Neural progenitor cell (in vitro differentiated cells): Measurements from ENCODE around the gene HLF. TPM values are rescaled to one million over a fixed set of nuclear protein-coding genes. Genes with fewer than 3 reads are reported as not detected.

ENCODE experiments used
- DNase-seq: peaks from one replicate; pipeline ENCODE4 v3.0.0-alpha.2; 2016; ENCODE audit warnings: low spot score
- H2AFZ ChIP-seq: fragments of 200-600 bp; sonication (generic); replicated peaks from 2 replicates; pipeline ENCODE4 v1.6.1; 2016; ENCODE audit warnings: antibody characterized with exemption
- H3F3A ChIP-seq: fragments of 200-600 bp; sonication (generic); 2 replicates; pipeline ENCODE4 v1.6.1; 2016; ENCODE audit warnings: antibody characterized with exemption, low read depth
- H3K27ac ChIP-seq: fragments of 200-600 bp; sonication (generic); 2 replicates; pipeline ENCODE4 v1.5.1; 2016; ENCODE audit warnings: mild to moderate bottlenecking
- H3K27me3 ChIP-seq: fragments of 200-600 bp; sonication (generic); 2 replicates; pipeline ENCODE4 v1.6.1; 2016; ENCODE audit warnings: mild to moderate bottlenecking, moderate library complexity
- H3K36me3 ChIP-seq: fragments of 200-600 bp; sonication (generic); 2 replicates; pipeline ENCODE4 v1.5.1; 2016
- H3K4me1 ChIP-seq: fragments of 200-600 bp; sonication (generic); 2 replicates; pipeline ENCODE4 v1.6.1; 2016; ENCODE audit warnings: mixed run types
- H3K4me2 ChIP-seq: fragments of 200-600 bp; sonication (generic); 2 replicates; pipeline ENCODE4 v1.6.1; 2016
- H3K4me3 ChIP-seq: fragments of 200-600 bp; sonication (generic); 2 replicates; pipeline ENCODE4 v1.5.1; 2016
- H3K79me2 ChIP-seq: fragments of 200-600 bp; sonication (generic); 2 replicates; pipeline ENCODE4 v1.6.1; 2016; ENCODE audit warnings: low read depth
- H3K9ac ChIP-seq: fragments of 200-600 bp; sonication (generic); 2 replicates; pipeline ENCODE4 v1.6.1; 2016
- H3K9me3 ChIP-seq: fragments of 200-600 bp; sonication (generic); 2 replicates; pipeline ENCODE4 v1.5.1; 2016; ENCODE audit warnings: low read depth
- H4K20me1 ChIP-seq: fragments of 200-600 bp; sonication (generic); 2 replicates; pipeline ENCODE4 v1.6.1; 2016; ENCODE audit warnings: low read depth
- H3K27ac Mint-ChIP-seq: 3 replicates; pipeline ENCODE4 v1.8.0; 2021; ENCODE audit warnings: mixed read lengths
- H3K27me3 Mint-ChIP-seq: 2 replicates; pipeline ENCODE4 v1.8.0; 2022; ENCODE audit warnings: low read depth, mild to moderate bottlenecking, inconsistent platforms, moderate library complexity, mixed read lengths; ENCODE audit not compliant: insufficient read depth
- H3K36me3 Mint-ChIP-seq: 3 replicates; pipeline ENCODE4 v1.8.0; 2021; ENCODE audit warnings: mixed read lengths
- H3K4me1 Mint-ChIP-seq: 3 replicates; pipeline ENCODE4 v1.8.0; 2021; ENCODE audit warnings: mixed read lengths
- H3K4me3 Mint-ChIP-seq: 3 replicates; pipeline ENCODE4 v1.8.0; 2021; ENCODE audit warnings: mild to moderate bottlenecking, moderate library complexity, mixed read lengths
- H3K9me3 Mint-ChIP-seq: 3 replicates; pipeline ENCODE4 v1.8.0; 2020; ENCODE audit warnings: mixed read lengths
- CTCF ChIP-seq: fragments of 200-600 bp; sonication (generic); IDR thresholded peaks from 2 replicates; pipeline ENCODE4 v1.5.1; 2017; ENCODE audit warnings: antibody characterized with exemption, mild to moderate bottlenecking
- EZH2 ChIP-seq: fragments of 200-600 bp; sonication (generic); IDR thresholded peaks from 2 replicates; pipeline ENCODE4 v1.6.1; 2017; ENCODE audit warnings: antibody characterized with exemption, mild to moderate bottlenecking, moderate library complexity
- EZH2phosphoT487 ChIP-seq: fragments of 200-600 bp; sonication (generic); IDR thresholded peaks from 2 replicates; pipeline ENCODE4 v1.6.1; 2017; ENCODE audit warnings: antibody characterized with exemption
- total RNA-seq: library from RNA; depleted of rRNA; stranded (reverse); fragments of >200 nt; gene quantifications from 2 replicates; pipeline ENCODE4 v1.2.3, GENCODE V29; 2015; ENCODE audit warnings: low replicate concordance

The HLF gene
- total RNA-seq, 1 donor from 2014 or later = 0.11 TPM

DNA sequence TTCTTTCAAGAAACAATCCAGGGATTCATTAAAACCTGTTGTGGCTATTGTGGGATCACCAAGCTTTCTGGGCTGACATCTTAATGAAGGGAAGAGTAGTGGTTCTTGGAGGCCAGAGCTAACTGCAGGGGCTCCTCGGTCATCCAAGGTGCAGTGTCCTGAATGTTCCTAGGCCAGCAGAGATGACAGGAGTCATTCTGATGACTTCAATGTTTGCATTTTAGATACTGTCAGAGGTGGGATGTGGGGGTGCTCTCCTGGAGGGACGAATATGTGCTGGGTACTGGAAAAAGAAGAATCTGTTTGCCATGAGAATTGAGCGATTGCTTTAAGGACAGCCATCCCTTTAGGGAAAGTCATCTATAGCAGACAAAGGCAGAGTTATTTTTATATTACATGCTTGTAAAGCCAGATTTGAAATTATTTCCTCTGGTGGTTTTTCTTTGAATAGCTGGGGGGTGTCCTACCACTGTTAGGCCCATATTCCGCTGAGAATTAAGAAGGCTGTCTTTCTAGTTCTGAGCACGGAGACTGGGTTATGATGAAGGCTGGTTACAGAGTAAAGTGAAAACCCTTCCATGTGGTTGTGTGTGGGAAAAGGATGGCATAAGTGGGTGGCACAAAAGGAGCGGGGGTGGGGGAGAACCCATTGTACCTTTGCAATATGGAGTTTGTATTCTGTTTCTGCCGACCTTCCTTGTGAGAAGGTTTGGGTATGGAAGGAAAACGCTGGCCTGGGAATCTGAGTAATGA, 7.4 kb downstream of the HLF start:
- Mint-ChIP-seq H3K36me3 (no peaks in the 10 kb centered on the region), H3K9me3 (no peaks in the 10 kb centered on the region), H3K4me3 (no peak overlapping the region), H3K4me1 (no peaks in the 10 kb centered on the region), H3K27me3 (peaks cover 9% of the 10 kb centered on the region), H3K27ac (no peak overlapping the region)
- no peaks in the 10 kb centered on the region for H3K4me1 ChIP-seq
- no peaks in the 10 kb centered on the region for H4K20me1 ChIP-seq
- H3K79me2 ChIP-seq = no peaks in the 10 kb centered on the region
- no peak for DNase-seq
- no peak overlapping the region for H2AFZ ChIP-seq
- no peak for TF ChIP-seq CTCF
- TF ChIP-seq EZH2 = no peak
- no peak for TF ChIP-seq EZH2phosphoT487
- no peak overlapping the region for H3K9ac ChIP-seq
- no peaks in the 10 kb centered on the region for H3K36me3 ChIP-seq
- no peak overlapping the region for H3K4me2 ChIP-seq
- H3K9me3 ChIP-seq = no peaks in the 10 kb centered on the region
- H3K27me3 ChIP-seq = peaks cover 29% of the 10 kb centered on the region
- H3K4me3 ChIP-seq = no peak overlapping the region
- no peaks in the 10 kb centered on the region for H3F3A ChIP-seq
- H3K27ac ChIP-seq = no peak overlapping the region

DNA sequence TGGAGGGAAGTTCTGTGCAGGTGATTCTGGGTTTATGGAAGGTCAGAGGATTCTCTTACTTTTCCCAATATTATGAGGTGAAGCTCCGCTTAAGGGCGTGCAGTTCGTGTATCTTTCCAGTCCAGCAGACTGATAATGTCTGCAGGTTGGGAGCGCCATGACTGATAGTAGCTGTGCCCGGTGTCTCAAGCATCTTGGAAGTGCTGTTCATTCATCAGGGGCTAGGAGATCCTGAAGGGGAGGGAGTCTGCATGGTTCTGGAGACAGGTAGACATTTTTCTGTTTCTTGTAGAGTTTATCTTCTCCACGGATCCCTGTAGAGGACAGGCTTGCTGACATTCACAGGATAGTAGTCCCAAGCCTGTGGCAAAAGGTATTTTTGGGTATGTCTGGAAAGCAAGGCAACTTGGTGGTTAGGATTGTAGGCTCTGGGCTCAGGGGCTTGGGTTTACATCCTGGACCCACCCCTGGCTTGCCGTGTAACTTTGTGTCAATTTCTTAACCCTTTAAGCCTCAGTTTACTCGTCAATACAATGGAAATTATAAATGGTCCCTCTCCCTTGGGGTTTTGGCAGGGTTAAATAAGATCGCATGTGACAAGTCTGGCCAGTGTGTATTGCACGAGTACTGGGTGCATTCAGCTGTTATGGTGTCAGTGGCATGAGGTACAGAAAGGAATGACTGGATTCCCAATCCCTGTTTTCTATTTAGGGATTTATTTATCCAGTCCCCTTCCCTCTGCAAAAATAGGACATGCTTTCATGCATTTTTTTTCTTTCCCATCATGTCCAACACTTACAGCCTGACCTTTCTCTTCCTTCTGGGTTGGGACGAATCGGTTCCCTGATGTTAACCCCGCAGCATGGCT, 8.2 kb downstream of the HLF start:
- H4K20me1 ChIP-seq = no peaks in the 10 kb centered on the region
- no peak overlapping the region for H2AFZ ChIP-seq
- no peak overlapping the region for H3K27ac Mint-ChIP-seq
- H3K9me3 ChIP-seq = no peaks in the 10 kb centered on the region
- peaks cover 3% of the 10 kb centered on the region for H3K27me3 Mint-ChIP-seq
- TF ChIP-seq CTCF (no peak), EZH2phosphoT487 (no peak), EZH2 (no peak)
- no peaks in the 10 kb centered on the region for H3K36me3 ChIP-seq
- no peak overlapping the region for H3K4me3 Mint-ChIP-seq
- H3K4me2 ChIP-seq = no peak overlapping the region
- H3K4me1 Mint-ChIP-seq = no peaks in the 10 kb centered on the region
- H3K4me3 ChIP-seq = no peak overlapping the region
- peaks cover 21% of the 10 kb centered on the region for H3K27me3 ChIP-seq
- H3K4me1 ChIP-seq = no peaks in the 10 kb centered on the region
- H3K9me3 Mint-ChIP-seq = no peaks in the 10 kb centered on the region
- DNase-seq = no peak
- H3K9ac ChIP-seq = no peak overlapping the region
- H3K79me2 ChIP-seq = no peaks in the 10 kb centered on the region
- H3F3A ChIP-seq = no peaks in the 10 kb centered on the region
- H3K36me3 Mint-ChIP-seq = no peaks in the 10 kb centered on the region
- H3K27ac ChIP-seq = no peak overlapping the region

- H3K4me1 Mint-ChIP-seq = no peaks in the 10 kb centered on the region
- H3K36me3 Mint-ChIP-seq = no peaks in the 10 kb centered on the region
- H2AFZ ChIP-seq = no peak overlapping the region
- H3K27me3 Mint-ChIP-seq = no peaks in the 10 kb centered on the region
- peaks cover 12% of the 10 kb centered on the region for H3K27me3 ChIP-seq
- no peak overlapping the region for H3K27ac Mint-ChIP-seq
- H3K4me3 Mint-ChIP-seq = no peak overlapping the region
- H3K4me3 ChIP-seq = no peak overlapping the region
- no peaks in the 10 kb centered on the region for H3K9me3 Mint-ChIP-seq
- no peak overlapping the region for H3K4me2 ChIP-seq
- H3K79me2 ChIP-seq = no peaks in the 10 kb centered on the region
- no peak overlapping the region for H3K27ac ChIP-seq
- DNase-seq = no peak
- TF ChIP-seq EZH2phosphoT487 (no peak), EZH2 (no peak), CTCF (no peak)
- H4K20me1 ChIP-seq = no peaks in the 10 kb centered on the region
- no peaks in the 10 kb centered on the region for H3F3A ChIP-seq
- H3K4me1 ChIP-seq = no peaks in the 10 kb centered on the region
- no peak overlapping the region for H3K9ac ChIP-seq
- H3K36me3 ChIP-seq = no peaks in the 10 kb centered on the region
- H3K9me3 ChIP-seq = no peaks in the 10 kb centered on the region
Observed at GRCh38 chr17:55273579-55274354, 9.0 kb downstream of the HLF start.
